IMR-90 (cell line): Measurements from ENCODE around the gene SEBOX. TPM values are rescaled to one million over a fixed set of nuclear protein-coding genes. Genes with fewer than 3 reads are reported as not detected.

Experiments used
- ATAC-seq: fragments of 200-7000 bp; cut with Tn5 transposase; 2 replicates; pipeline ENCODE4 v1.9.1; 2020; ENCODE audit warnings: low read depth, mild to moderate bottlenecking, moderate library complexity
- BruUV-seq: library from RNA; stranded (reverse); fragments of 400-500 nt; replicated peaks from 2 replicates; lab custom pipeline; 2021; lab: Mats Ljungman, UMichigan
- CTCF ChIA-PET: fragments of 300-600 bp; formaldehyde crosslinking; extraction: SDS; loops from one replicate; lab custom pipeline; 2021; ENCODE audit warnings: antibody characterized with exemption; lab: Yijun Ruan, JAX
- POLR2A ChIA-PET: fragments of 300-600 bp; sonication (Branson Sonifier 250); formaldehyde crosslinking; loops from one replicate; lab custom pipeline; 2022; ENCODE audit warnings: antibody characterized with exemption; ENCODE audit not compliant: unreplicated experiment; lab: Charles Lee
- DNase-seq: peaks from one replicate; pipeline ENCODE4 v3.0.0; 2013
- H2AFZ ChIP-seq: replicated peaks from 2 replicates; pipeline ENCODE3; 2013; ENCODE audit warnings: low read length, mild to moderate bottlenecking; ENCODE audit not compliant: poor library complexity
- H2AK5ac ChIP-seq: 2 replicates; pipeline ENCODE4 v1.6.1; 2013; ENCODE audit warnings: low read depth, low read length, inconsistent platforms
- H2AK9ac ChIP-seq: replicated peaks from 2 replicates; pipeline ENCODE3; 2013; ENCODE audit warnings: mild to moderate bottlenecking, low read depth, low read length, moderate library complexity; ENCODE audit not compliant: poor library complexity
- H2BK120ac ChIP-seq: 2 replicates; pipeline ENCODE4 v1.6.1; 2013; ENCODE audit warnings: low read depth, low read length, inconsistent platforms
- H2BK15ac ChIP-seq: 3 replicates; pipeline ENCODE4 v1.6.1; 2013; ENCODE audit warnings: low read depth, low read length, inconsistent platforms
- H2BK20ac ChIP-seq: 2 replicates; pipeline ENCODE4 v1.6.1; 2013; ENCODE audit warnings: low read depth, mild to moderate bottlenecking, inconsistent platforms, low read length, moderate library complexity
- H2BK5ac ChIP-seq: 2 replicates; pipeline ENCODE4 v1.6.1; 2013; ENCODE audit warnings: mild to moderate bottlenecking, low read depth, low read length, inconsistent platforms; ENCODE audit not compliant: poor library complexity, severe bottlenecking
- H3K14ac ChIP-seq: replicated peaks from 2 replicates; pipeline ENCODE4 v1.6.1; 2013; ENCODE audit warnings: low read depth, low read length, inconsistent platforms
- H3K18ac ChIP-seq: 2 replicates; pipeline ENCODE4 v1.6.1; 2013; ENCODE audit warnings: low read depth, low read length, control low read depth
- H3K23ac ChIP-seq: 2 replicates; pipeline ENCODE4 v1.6.1; 2013; ENCODE audit warnings: low read depth, low read length, inconsistent platforms
- H3K27ac ChIP-seq: 2 replicates; pipeline ENCODE4 v1.5.1; 2013; ENCODE audit warnings: mild to moderate bottlenecking, control low read depth, low read length; ENCODE audit not compliant: insufficient read depth
- H3K27me3 ChIP-seq: 2 replicates; pipeline ENCODE4 v1.6.1; 2013; ENCODE audit warnings: low read length; ENCODE audit not compliant: control insufficient read depth, insufficient read depth
- H3K36me3 ChIP-seq: 2 replicates; pipeline ENCODE4 v1.6.1; 2013; ENCODE audit warnings: low read length, mixed read lengths; ENCODE audit not compliant: control insufficient read depth, insufficient read depth
- H3K4ac ChIP-seq: 2 replicates; pipeline ENCODE4 v1.6.1; 2013; ENCODE audit warnings: low read depth, low read length, inconsistent platforms
- H3K4me1 ChIP-seq: 2 replicates; pipeline ENCODE4 v1.6.1; 2013; ENCODE audit warnings: low read length, mixed read lengths; ENCODE audit not compliant: control insufficient read depth, insufficient read depth
- H3K4me2 ChIP-seq: 2 replicates; pipeline ENCODE4 v1.6.1; 2013; ENCODE audit warnings: low read depth, mild to moderate bottlenecking, control low read depth, low read length, moderate library complexity
- H3K4me3 ChIP-seq: 2 replicates; pipeline ENCODE4 v1.5.1; 2013; ENCODE audit warnings: low read depth, mild to moderate bottlenecking, control low read depth, low read length, moderate library complexity; ENCODE audit not compliant: insufficient read depth
- H3K56ac ChIP-seq: 2 replicates; pipeline ENCODE4 v1.6.1; 2013; ENCODE audit warnings: low read length, inconsistent platforms; ENCODE audit not compliant: insufficient read depth; ENCODE audit errors: extremely low read depth
- H3K79me1 ChIP-seq, 2 experiments: 2 replicates each; pipeline ENCODE4 v1.6.1; 2013; ENCODE audit warnings: low read length in 2 of 2, inconsistent platforms in 1 of 2, low read depth in 1 of 2
- H3K9ac ChIP-seq: 2 replicates; pipeline ENCODE4 v1.6.1; 2013; ENCODE audit warnings: low read depth, low read length, control low read depth
- H3K9me1 ChIP-seq: 2 replicates; pipeline ENCODE4 v1.6.1; 2013; ENCODE audit warnings: low read length, inconsistent platforms; ENCODE audit not compliant: insufficient read depth
- H3K9me3 ChIP-seq: 2 replicates; pipeline ENCODE4 v1.6.1; 2013; ENCODE audit warnings: low read length; ENCODE audit not compliant: control insufficient read depth, insufficient read depth
- H4K20me1 ChIP-seq: 2 replicates; pipeline ENCODE4 v1.6.1; 2013; ENCODE audit warnings: low read length, inconsistent platforms; ENCODE audit not compliant: insufficient read depth
- H4K5ac ChIP-seq: 2 replicates; pipeline ENCODE4 v1.6.1; 2013; ENCODE audit warnings: mild to moderate bottlenecking, low read depth, low read length, control low read depth
- H4K8ac ChIP-seq, 2 experiments: 2 replicates each; pipeline ENCODE4 v1.6.1; 2013; ENCODE audit warnings: low read depth in 2 of 2, low read length in 2 of 2, control low read depth in 1 of 2, inconsistent platforms in 1 of 2
- H4K91ac ChIP-seq: 2 replicates; pipeline ENCODE4 v1.6.1; 2013; ENCODE audit warnings: low read depth, low read length, inconsistent platforms; ENCODE audit not compliant: insufficient read depth
- BHLHE40 ChIP-seq: fragments of 150-350 bp; IDR thresholded peaks from 2 replicates; pipeline ENCODE4 v1.6.1; 2016; ENCODE audit warnings: mild to moderate bottlenecking, low read depth, low read length
- CEBPB ChIP-seq: IDR thresholded peaks from 2 replicates; pipeline ENCODE4 v1.6.1; 2012; ENCODE audit warnings: low read depth, low read length, improper control_type of control experiment
- CHD1 ChIP-seq: IDR thresholded peaks from 2 replicates; pipeline ENCODE4 v1.6.1; 2012; ENCODE audit warnings: low read depth, low read length, improper control_type of control experiment
- CTCF ChIP-seq: conservative IDR thresholded peaks from 2 replicates; pipeline ENCODE4 v1.5.1; 2012; ENCODE audit warnings: mild to moderate bottlenecking, low read depth, low read length, improper control_type of control experiment
- ELK1 ChIP-seq: fragments of 150-350 bp; IDR thresholded peaks from 2 replicates; pipeline ENCODE4 v1.6.1; 2016; ENCODE audit warnings: low read depth, mild to moderate bottlenecking, low read length, moderate library complexity, borderline replicate concordance
- FOS ChIP-seq: fragments of 150-350 bp; IDR thresholded peaks from 2 replicates; pipeline ENCODE4 v1.6.1; 2016; ENCODE audit warnings: low read depth, low read length
- MAFK ChIP-seq: IDR thresholded peaks from 2 replicates; pipeline ENCODE4 v1.6.1; 2012; ENCODE audit warnings: low read depth, low read length, improper control_type of control experiment
- MAZ ChIP-seq: IDR thresholded peaks from 2 replicates; pipeline ENCODE4 v1.6.1; 2012; ENCODE audit warnings: low read depth, mild to moderate bottlenecking, low read length, improper control_type of control experiment, moderate library complexity, borderline replicate concordance
- MXI1 ChIP-seq: IDR thresholded peaks from 2 replicates; pipeline ENCODE4 v1.6.1; 2012; ENCODE audit warnings: low read depth, mild to moderate bottlenecking, low read length, moderate library complexity, borderline replicate concordance
- NFE2L2 ChIP-seq: fragments of 150-350 bp; IDR thresholded peaks from 2 replicates; pipeline ENCODE4 v1.6.1; 2016; ENCODE audit warnings: low read depth, mild to moderate bottlenecking, low read length
- POLR2A ChIP-seq: IDR thresholded peaks from 2 replicates; pipeline ENCODE4 v1.6.1; 2012; ENCODE audit warnings: mild to moderate bottlenecking, low read depth, low read length
- RAD21 ChIP-seq: IDR thresholded peaks from 2 replicates; pipeline ENCODE4 v1.6.1; 2012; ENCODE audit warnings: low read length, improper control_type of control experiment
- RCOR1 ChIP-seq: IDR thresholded peaks from 2 replicates; pipeline ENCODE4 v1.6.1; 2012; ENCODE audit warnings: mild to moderate bottlenecking, low read length, improper control_type of control experiment; ENCODE audit not compliant: insufficient replicate concordance
- RFX5 ChIP-seq: IDR thresholded peaks from 2 replicates; pipeline ENCODE4 v1.8.0; 2012; ENCODE audit warnings: low read depth, mild to moderate bottlenecking, low read length, moderate library complexity
- SMC3 ChIP-seq: fragments of 150-350 bp; IDR thresholded peaks from 2 replicates; pipeline ENCODE4 v1.6.1; 2016; ENCODE audit warnings: low read depth, mild to moderate bottlenecking, antibody characterized with exemption, low read length, moderate library complexity
- USF2 ChIP-seq: fragments of 150-350 bp; IDR thresholded peaks from 2 replicates; pipeline ENCODE4 v1.6.1; 2017; ENCODE audit warnings: mild to moderate bottlenecking, antibody characterized with exemption, low read length, low read depth
- WGBS, 2 experiments: methylation state at CpG; one replicate each; pipeline versions ENCODE4 v1.1.5 to v1.1.7; 2013; ENCODE audit warnings: missing lambda C conversion rate in 2 of 2; ENCODE audit not compliant: insufficient read length in 1 of 2; ENCODE audit errors: extremely low coverage in 2 of 2; 5-methylcytosine and 5-hydroxymethylcytosine counted together
- dilution Hi-C: fragments of 300-500 bp; cut with HindIII; formaldehyde crosslinking; loops from one replicate; pipeline ENCODE4 v1.14.3; 2018; ENCODE audit warnings: low sequenced_read_pairs; ENCODE audit not compliant: unreplicated experiment
- in situ Hi-C: fragments of 300-500 bp; cut with MboI; formaldehyde crosslinking; loops from 3 replicates; pipeline ENCODE4 v1.14.3; 2019; ENCODE audit warnings: low sequenced_read_pairs, inconsistent platforms, mixed read lengths
- intact Hi-C: fragments of 100-400 bp; cut with micrococcal nuclease; formaldehyde crosslinking; loops from 2 replicates; pipeline ENCODE4 v1.10.0; 2022
- polyA plus RNA-seq, 3 experiments: library from polyadenylated mRNA; depleted of rRNA; stranded (reverse); fragments of >200 nt; gene quantifications; 2 replicates each; pipeline ENCODE4 v1.2.3, GENCODE V29; 2012; ENCODE audit warnings: low replicate concordance in 1 of 3
- total RNA-seq: library from RNA; depleted of rRNA; stranded (reverse); fragments of >200 nt; gene quantifications from 2 replicates; pipeline ENCODE4 v1.2.3, GENCODE V29; 2012

The SEBOX gene
- total and polyA plus RNA-seq, 2 of the 4 experiments (the other 2 are of a cell fraction) = not detected

GRCh38 chr17:28341516-28341915 lies 23.5 kb downstream of the SEBOX start:
- no peak for TF ChIP-seq FOS
- TF ChIP-seq NFE2L2 = no peak
- no peak for TF ChIP-seq MAFK
- TF ChIP-seq MXI1 = no peak
- no peak for TF ChIP-seq ELK1
- TF ChIP-seq SMC3 = no peak
- TF ChIP-seq CEBPB = no peak
- no peak for TF ChIP-seq RCOR1
- no peak for TF ChIP-seq BHLHE40
- TF ChIP-seq CTCF = no peak
- TF ChIP-seq MAZ = no peak
- no peak for TF ChIP-seq POLR2A
- TF ChIP-seq USF2 = no peak
- TF ChIP-seq RFX5 = no peak
- no peak for TF ChIP-seq CHD1
- TF ChIP-seq RAD21 = no peak

More at GRCh38 chr17:28341516-28341915, 23.5 kb downstream of the SEBOX start:
- ATAC-seq (no peak), DNase-seq (no peak)
- H3K56ac ChIP-seq = no peak overlapping the region
- BruUV-seq = no TSS peak
- CTCF ChIA-PET = no interaction called here
- H2AK9ac ChIP-seq = no peak overlapping the region
- H2BK20ac ChIP-seq = no peak overlapping the region
- peaks cover 18% of the 10 kb centered on the region for H3K9me1 ChIP-seq
- H4K8ac ChIP-seq = no peak overlapping the region
- H2BK5ac ChIP-seq = no peak overlapping the region
- no peak overlapping the region for H3K9ac ChIP-seq
- peaks cover 17% of the 10 kb centered on the region for H3K4me1 ChIP-seq
- H4K5ac ChIP-seq = no peak overlapping the region
- H2BK120ac ChIP-seq = no peak overlapping the region
- H2BK15ac ChIP-seq = no peak overlapping the region
- dilution Hi-C loops = no loop called here
- no peak overlapping the region for H3K4me3 ChIP-seq
- H3K18ac ChIP-seq = no peak overlapping the region
- H2AK5ac ChIP-seq = no peak overlapping the region
- peaks cover 32 to 94% of the 10 kb centered on the region in 2 experiments for H3K79me1 ChIP-seq
- H3K27me3 ChIP-seq = no peaks in the 10 kb centered on the region
- H2AFZ ChIP-seq = no peak overlapping the region
- no peaks in the 10 kb centered on the region for H3K9me3 ChIP-seq
- in situ Hi-C loops = loop anchor here (25.0 kb wide), 1 partner anchor 804 kb away; no protein-coding TSS in a partner anchor
- H3K4me2 ChIP-seq = no peak overlapping the region
- H3K23ac ChIP-seq = no peak overlapping the region
- H3K14ac ChIP-seq = no peak overlapping the region
- WGBS, 2 experiments = 83% methylated on average over 3 of the region's 11 CpGs; no CpG with 5 or more reads in 1 of the 2 experiments
- no peak overlapping the region for H3K27ac ChIP-seq
- intact Hi-C loops = no loop called here
- peaks cover 34% of the 10 kb centered on the region; the same call in 1 of the 2 replicates for H4K20me1 ChIP-seq
- no peak overlapping the region for H4K91ac ChIP-seq
- no peak overlapping the region for H3K4ac ChIP-seq
- peaks cover 67% of the 10 kb centered on the region for H3K36me3 ChIP-seq
- POLR2A ChIA-PET = no interaction called here
